Measurements from ENCODE around the gene MEP1B. TPM values are rescaled to one million over a fixed set of nuclear protein-coding genes. Genes with fewer than 3 reads are reported as not detected.

Gene MEP1B
- total RNA-seq, 1 donor from 2014 or later, result 0.09 TPM

- intact Hi-C loops (cut with micrococcal nuclease), result no loop called here
- Mint-ChIP-seq H3K27ac (no peak overlapping the region), H3K4me3 (no peak overlapping the region), H3K36me3 (ENCODE audit: low read depth) (no peaks in the 10 kb centered on the region), H3K9me3 (no peaks in the 10 kb centered on the region), H3K4me1 (no peaks in the 10 kb centered on the region), H3K27me3 (peaks cover 10% of the 10 kb centered on the region)
- ChIA-PET CTCF (no interaction called here), POLR2A (no interaction called here)
- DNase-seq (no peak), ATAC-seq (ENCODE audit: low read depth) (no peak)
- TF ChIP-seq CTCF (IDR thresholded peaks at IDR 0.05), result no peak
These were observed 74.6 kb downstream of the MEP1B start for GRCh38 chr18:32264401-32264800.

- peaks cover 5% of the 10 kb centered on the region for H3K27me3 Mint-ChIP-seq
- POLR2A ChIA-PET, result no interaction called here
- TF ChIP-seq CTCF (IDR thresholded peaks at IDR 0.05), result no peak
- CTCF ChIA-PET, result no interaction called here
- no peaks in the 10 kb centered on the region for H3K9me3 Mint-ChIP-seq
- no peaks in the 10 kb centered on the region for H3K36me3 Mint-ChIP-seq (ENCODE audit: low read depth)
- H3K27ac Mint-ChIP-seq, result no peak overlapping the region
- intact Hi-C loops (cut with micrococcal nuclease), result no loop called here
- H3K4me1 Mint-ChIP-seq, result no peaks in the 10 kb centered on the region
- no peak overlapping the region for H3K4me3 Mint-ChIP-seq
- no peak for DNase-seq
- no peak for ATAC-seq (ENCODE audit: low read depth)
These were observed 77.6 kb downstream of the MEP1B start for GRCh38 chr18:32267463-32267862.

Other genes starting within 250 kb of the MEP1B start
- 62.9 and 69.2 TPM in 2 replicates for gene TRAPPC8, start 246.9 kb upstream of the MEP1B start, total RNA-seq
- gene RNF125, start 171.2 kb upstream of the MEP1B start, total RNA-seq, result 2.1 and 3.1 TPM in 2 replicates
- 55.2 and 66.4 TPM in 2 replicates for gene RNF138, start 98.2 kb upstream of the MEP1B start, total RNA-seq